Ectodermal cell (in vitro differentiated cells): ENCODE measurements around the gene SOWAHC.
A peak's percentile ranks its signal among the peaks of the same experiment; 100 is the strongest.
"Not testable (repeated sequence)": the region's sequence is repeated elsewhere in the genome, so short reads cannot be mapped to it uniquely, and the experiment has no call there.

ENCODE experiments used
- H3K27ac ChIP-seq: 2 replicates; pipeline ENCODE4 v1.7.0; 2013; ENCODE audit warnings: mild to moderate bottlenecking, low read depth, low read length; ENCODE audit not compliant: insufficient read depth, poor library complexity, severe bottlenecking
- H3K27me3 ChIP-seq: 2 replicates; pipeline ENCODE4 v1.7.0; 2013; ENCODE audit warnings: mild to moderate bottlenecking, low read length; ENCODE audit not compliant: insufficient read depth, control insufficient read depth, poor library complexity, severe bottlenecking
- H3K36me3 ChIP-seq: one replicate; pipeline ENCODE4 v1.7.0; 2013; ENCODE audit warnings: low read length; ENCODE audit not compliant: control insufficient read depth, insufficient read depth
- H3K4me1 ChIP-seq: one replicate; pipeline ENCODE4 v1.7.0; 2013; ENCODE audit warnings: low read length; ENCODE audit not compliant: control insufficient read depth, insufficient read depth
- H3K4me3 ChIP-seq: 2 replicates; pipeline ENCODE4 v1.7.0; 2013; ENCODE audit warnings: low read depth, low read length, control low read depth; ENCODE audit not compliant: insufficient read depth
- H3K9me3 ChIP-seq: 2 replicates; pipeline ENCODE4 v1.7.0; 2013; ENCODE audit warnings: mild to moderate bottlenecking, low read length, moderate library complexity; ENCODE audit not compliant: control insufficient read depth
- WGBS, 2 experiments: methylation state at CpG; one replicate each; pipeline ENCODE4 v1.1.7; 2013; ENCODE audit warnings: missing lambda C conversion rate in 2 of 2; 5-methylcytosine and 5-hydroxymethylcytosine counted together

Gene SOWAHC

DNA sequence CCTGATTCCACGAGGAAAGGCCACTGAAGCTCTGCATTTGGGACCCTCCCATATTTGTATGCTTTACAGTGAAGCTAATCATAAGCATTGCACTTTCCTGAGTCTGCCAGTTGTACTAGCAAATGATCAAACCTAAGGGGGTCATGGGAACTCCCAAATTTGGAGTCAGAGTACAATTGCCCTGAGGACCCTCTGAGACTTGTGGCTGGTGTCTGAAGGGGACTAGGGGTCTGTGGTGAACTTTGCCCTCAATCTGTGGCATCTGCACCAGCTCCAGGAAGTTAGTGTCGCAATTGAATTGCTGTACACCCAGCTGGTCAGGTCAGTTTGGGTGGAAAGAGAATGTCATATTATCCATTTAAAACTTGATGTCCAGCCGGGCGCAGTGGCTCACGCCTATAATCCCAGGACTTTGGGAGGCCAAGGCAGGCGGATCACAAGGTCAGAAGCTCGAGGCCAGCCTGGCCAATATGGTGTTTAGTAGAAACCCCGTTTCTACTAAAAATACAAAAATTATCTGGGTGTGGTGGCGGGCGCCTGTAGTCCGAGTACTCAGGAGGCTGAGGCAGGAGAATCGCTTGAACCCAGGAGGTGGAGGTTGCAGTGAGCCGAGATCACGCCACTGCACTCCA lies 18.1 kb downstream of the SOWAHC start:
- 92 to 93% methylated on average over 14 of the region's 14 CpGs for WGBS, 2 experiments
- Histone ChIP-seq H3K27ac (no peak overlapping the region), H3K4me1 (no peaks in the 10 kb centered on the region), H3K9me3 (no peaks in the 10 kb centered on the region), H3K36me3 (no peaks in the 10 kb centered on the region), H3K27me3 (no peaks in the 10 kb centered on the region), H3K4me3 (no peak overlapping the region)

DNA sequence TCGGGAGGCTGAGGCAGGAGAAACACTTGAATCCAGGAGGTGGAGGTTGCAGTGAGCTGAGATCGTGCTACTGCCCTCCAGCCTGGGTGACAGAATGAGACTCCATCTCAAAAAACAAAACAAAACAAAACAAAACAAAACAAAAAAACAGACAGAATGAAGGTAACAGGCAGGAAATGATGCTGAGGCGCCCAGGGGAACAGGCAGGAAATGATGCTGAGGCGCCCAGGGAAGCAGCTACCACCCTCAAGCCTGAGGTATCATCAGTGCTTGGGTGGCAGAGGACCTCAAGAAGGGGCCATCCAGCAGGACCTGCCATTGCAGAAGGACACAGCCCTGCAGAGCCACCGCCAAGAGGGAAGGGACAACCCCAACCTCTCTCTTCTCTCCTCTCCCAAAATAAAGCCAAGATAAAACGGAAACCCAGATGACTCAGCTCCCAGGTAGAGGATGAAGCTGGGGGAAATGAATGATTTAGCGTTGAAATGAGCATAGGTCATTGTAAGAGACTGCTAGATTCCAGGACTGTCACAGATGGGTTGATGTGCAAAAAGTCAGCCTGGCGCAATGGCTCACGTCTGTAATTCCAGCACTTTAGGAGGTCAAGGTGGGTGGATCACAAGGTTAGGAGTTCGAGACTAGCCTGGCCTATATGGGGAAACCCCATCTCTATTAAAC lies 19.3 kb downstream of the SOWAHC start:
- H3K27ac ChIP-seq, result no peak overlapping the region
- no peaks in the 10 kb centered on the region for H3K36me3 ChIP-seq
- H3K4me1 ChIP-seq, result no peaks in the 10 kb centered on the region
- H3K9me3 ChIP-seq, result no peaks in the 10 kb centered on the region
- 92 to 94% methylated on average over 10 of the region's 10 CpGs for WGBS, 2 experiments
- H3K27me3 ChIP-seq, result no peaks in the 10 kb centered on the region
- H3K4me3 ChIP-seq, result no peak overlapping the region

GRCh38 chr2:109635426-109636304 lies 21.5 kb downstream of the SOWAHC start:
- no peak overlapping the region for H3K27ac ChIP-seq
- no peaks in the 10 kb centered on the region for H3K9me3 ChIP-seq
- WGBS, 2 experiments, result 88 to 91% methylated on average over 11 of the region's 11 CpGs
- no peaks in the 10 kb centered on the region for H3K4me1 ChIP-seq
- H3K36me3 ChIP-seq, result no peaks in the 10 kb centered on the region
- H3K4me3 ChIP-seq, result no peak overlapping the region
- H3K27me3 ChIP-seq, result no peaks in the 10 kb centered on the region

GRCh38 chr2:109636317-109636716 lies 22.2 kb downstream of the SOWAHC start:
- no peaks in the 10 kb centered on the region for H3K36me3 ChIP-seq
- no peaks in the 10 kb centered on the region for H3K9me3 ChIP-seq
- no peak overlapping the region for H3K4me3 ChIP-seq
- H3K27me3 ChIP-seq, result no peaks in the 10 kb centered on the region
- WGBS, 2 experiments, result 88 to 93% methylated on average over 1 of the region's 1 CpG
- no peaks in the 10 kb centered on the region for H3K4me1 ChIP-seq
- no peak overlapping the region for H3K27ac ChIP-seq

GRCh38 chr2:109637749-109638570 lies 23.8 kb downstream of the SOWAHC start:
- no peaks in the 10 kb centered on the region for H3K36me3 ChIP-seq
- no peaks in the 10 kb centered on the region for H3K4me1 ChIP-seq
- H3K27me3 ChIP-seq, result no peaks in the 10 kb centered on the region
- 93% methylated on average over 8 to 9 of the region's 9 CpGs for WGBS, 2 experiments
- H3K27ac ChIP-seq, result no peak overlapping the region
- H3K4me3 ChIP-seq, result no peak overlapping the region
- no peaks in the 10 kb centered on the region for H3K9me3 ChIP-seq

- Histone ChIP-seq H3K4me3 (no peak overlapping the region), H3K27ac (no peak overlapping the region), H3K9me3 (no peaks in the 10 kb centered on the region), H3K27me3 (no peaks in the 10 kb centered on the region), H3K4me1 (no peaks in the 10 kb centered on the region), H3K36me3 (no peaks in the 10 kb centered on the region)
- 96 to 100% methylated on average over 2 to 3 of the region's 3 CpGs for WGBS, 2 experiments
Observed at GRCh38 chr2:109638795-109639194, 24.6 kb downstream of the SOWAHC start.

- not testable (repeated sequence) for H3K9me3 ChIP-seq, H3K27me3 ChIP-seq, H3K4me3 ChIP-seq, H3K4me1 ChIP-seq, H3K36me3 ChIP-seq, H3K27ac ChIP-seq
- 88 to 97% methylated on average over 9 of the region's 9 CpGs for WGBS, 2 experiments
Observed at GRCh38 chr2:109640000-109640399, 25.8 kb downstream of the SOWAHC start.

- peaks cover 15% of the 10 kb centered on the region for H3K4me1 ChIP-seq
- H3K27ac ChIP-seq, result peak overlapping the region; percentile 80
- no peaks in the 10 kb centered on the region for H3K9me3 ChIP-seq
- H3K4me3 ChIP-seq, result no peak overlapping the region
- WGBS, 2 experiments, result 17 to 20% methylated on average over 12 of the region's 12 CpGs
- H3K36me3 ChIP-seq, result no peaks in the 10 kb centered on the region
- H3K27me3 ChIP-seq, result no peaks in the 10 kb centered on the region
Observed at GRCh38 chr2:109644571-109645275, 30.6 kb downstream of the SOWAHC start.

GRCh38 chr2:109645412-109646184 lies 31.4 kb downstream of the SOWAHC start:
- peaks cover 15% of the 10 kb centered on the region for H3K4me1 ChIP-seq
- no peaks in the 10 kb centered on the region for H3K27me3 ChIP-seq
- H3K36me3 ChIP-seq, result no peaks in the 10 kb centered on the region
- 58 to 63% methylated on average over 14 of the region's 14 CpGs for WGBS, 2 experiments
- H3K4me3 ChIP-seq, result no peak overlapping the region
- H3K9me3 ChIP-seq, result no peaks in the 10 kb centered on the region
- H3K27ac ChIP-seq, result no peak overlapping the region
